Measurements from ENCODE around the gene FBXL15.

Gene FBXL15

DNA sequence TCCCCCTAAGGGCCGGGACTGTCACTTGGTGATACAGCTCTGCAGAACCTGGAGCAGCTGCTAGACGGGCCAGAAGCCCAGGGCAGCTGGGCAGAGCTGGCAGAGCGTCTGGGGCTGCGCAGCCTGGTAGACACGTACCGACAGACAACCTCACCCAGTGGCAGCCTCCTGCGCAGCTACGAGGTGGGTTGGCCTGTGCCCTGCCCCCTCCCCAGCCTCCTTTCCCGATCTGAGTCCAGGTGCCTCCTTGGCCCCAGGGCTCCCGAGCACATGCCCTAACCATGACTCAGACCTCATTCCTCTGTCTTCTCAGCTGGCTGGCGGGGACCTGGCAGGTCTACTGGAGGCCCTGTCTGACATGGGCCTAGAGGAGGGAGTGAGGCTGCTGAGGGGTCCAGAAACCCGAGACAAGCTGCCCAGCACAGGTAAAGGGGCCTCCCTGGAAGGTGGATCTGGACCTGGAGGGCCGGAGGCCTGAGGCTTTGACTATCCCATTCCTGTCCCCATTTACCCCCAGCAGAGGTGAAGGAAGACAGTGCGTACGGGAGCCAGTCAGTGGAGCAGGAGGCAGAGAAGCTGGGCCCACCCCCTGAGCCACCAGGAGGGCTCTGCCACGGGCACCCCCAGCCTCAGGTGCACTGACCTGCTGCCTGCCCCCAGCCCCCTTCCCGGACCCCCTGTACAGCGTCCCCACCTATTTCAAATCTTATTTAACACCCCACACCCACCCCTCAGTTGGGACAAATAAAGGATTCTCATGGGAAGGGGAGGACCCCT is 18.7 kb upstream of the FBXL15 start:
- no peak for TF ChIP-seq CTCF (IDR thresholded peaks at IDR 0.05)
- Histone ChIP-seq H3K36me3 (peaks cover 65% of the 10 kb centered on the region), H3K4me1 (ENCODE audit: control insufficient read depth in 1 of 2, insufficient read depth in 1 of 2, low read depth in 1 of 2, low read length in 1 of 2) (peaks cover 19 to 20% of the 10 kb centered on the region in 2 experiments), H3K9me3 (no peaks in the 10 kb centered on the region), H3K27ac (no peak overlapping the region), H3K27me3 (peaks cover 16% of the 10 kb centered on the region), H3K4me3 (ENCODE audit: low read depth in 1 of 2, low read length in 1 of 2) (no peak overlapping the region)

DNA sequence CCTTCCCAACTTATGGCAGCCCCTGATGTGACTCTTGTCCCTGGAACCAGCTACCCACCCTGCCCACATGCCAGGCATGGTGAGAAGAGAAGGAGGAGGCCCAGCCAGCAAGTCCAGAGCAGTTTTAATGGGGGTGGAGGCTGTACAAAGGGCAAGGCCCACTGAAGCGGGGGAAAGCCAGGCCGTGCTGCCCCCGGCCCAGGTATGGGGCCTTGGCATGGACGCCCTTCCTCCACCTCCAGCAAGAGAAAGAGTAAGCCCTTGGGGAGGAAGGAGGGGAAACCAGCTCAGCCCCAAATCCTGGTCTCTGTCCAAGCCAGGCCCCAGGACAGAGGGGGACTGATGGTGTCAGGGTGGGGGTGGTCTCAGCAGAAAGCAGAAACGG is 18.1 kb upstream of the FBXL15 start:
- no peak overlapping the region for H3K4me3 ChIP-seq (ENCODE audit: low read depth in 1 of 2, low read length in 1 of 2)
- H3K27me3 ChIP-seq = peaks cover 22% of the 10 kb centered on the region
- TF ChIP-seq CTCF (IDR thresholded peaks at IDR 0.05) = no peak
- no peak overlapping the region for H3K27ac ChIP-seq
- H3K36me3 ChIP-seq = peaks cover 59% of the 10 kb centered on the region
- H3K4me1 ChIP-seq (ENCODE audit: control insufficient read depth in 1 of 2, insufficient read depth in 1 of 2, low read depth in 1 of 2, low read length in 1 of 2) = peaks cover 17 to 20% of the 10 kb centered on the region in 2 experiments
- H3K9me3 ChIP-seq = no peaks in the 10 kb centered on the region

GRCh38 chr10:102403115-102403514 is 17.5 kb upstream of the FBXL15 start:
- peaks cover 28% of the 10 kb centered on the region for H3K27me3 ChIP-seq
- peaks cover 17 to 20% of the 10 kb centered on the region in 2 experiments for H3K4me1 ChIP-seq (ENCODE audit: control insufficient read depth in 1 of 2, insufficient read depth in 1 of 2, low read depth in 1 of 2, low read length in 1 of 2)
- H3K9me3 ChIP-seq = no peaks in the 10 kb centered on the region
- H3K27ac ChIP-seq = no peak overlapping the region
- no peak overlapping the region for H3K4me3 ChIP-seq (ENCODE audit: low read depth in 1 of 2, low read length in 1 of 2)
- no peak for TF ChIP-seq CTCF (IDR thresholded peaks at IDR 0.05)
- peaks cover 53% of the 10 kb centered on the region for H3K36me3 ChIP-seq

DNA sequence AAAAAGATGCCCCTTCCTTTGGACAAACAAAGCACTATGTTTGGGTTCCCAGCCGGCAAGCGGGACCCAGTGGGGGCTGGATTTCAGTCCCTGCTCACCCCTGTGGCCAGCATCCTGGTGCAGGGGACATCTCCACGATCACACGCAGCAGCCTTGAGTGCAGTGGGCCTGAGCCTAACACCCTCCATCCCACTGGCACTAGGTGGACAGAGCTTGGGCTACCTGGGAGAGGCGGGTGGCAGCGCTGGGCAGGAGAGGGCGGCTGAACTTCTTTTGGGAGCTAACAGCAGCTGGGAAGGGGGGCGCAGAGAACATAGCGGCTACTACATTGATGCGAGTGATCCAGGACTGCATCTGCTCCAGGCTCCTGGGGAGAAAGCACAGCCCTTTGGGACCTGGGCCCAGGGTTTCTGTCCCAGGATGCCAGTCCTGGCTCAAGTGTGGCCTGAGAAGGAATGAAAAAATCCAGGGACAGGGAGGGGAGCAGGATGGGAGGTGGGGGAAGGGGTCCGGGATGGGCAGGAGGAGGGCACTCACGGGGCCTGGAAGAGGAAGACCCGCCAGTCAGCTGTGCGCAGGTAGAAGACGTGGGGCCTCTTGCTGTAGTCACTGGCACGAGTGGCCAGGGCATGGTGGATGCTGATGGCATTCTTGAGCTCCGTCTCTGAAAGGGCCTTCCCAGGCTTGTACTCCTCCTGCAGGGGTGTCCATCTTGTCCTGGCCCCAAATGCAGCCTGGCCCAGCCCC is 16.1 kb upstream of the FBXL15 start:
- peaks cover 43% of the 10 kb centered on the region for H3K27me3 ChIP-seq
- no peak overlapping the region for H3K27ac ChIP-seq
- H3K4me3 ChIP-seq (ENCODE audit: low read depth in 1 of 2, low read length in 1 of 2) = no peak overlapping the region
- no peaks in the 10 kb centered on the region for H3K9me3 ChIP-seq
- TF ChIP-seq CTCF (IDR thresholded peaks at IDR 0.05) = no peak
- H3K4me1 ChIP-seq (ENCODE audit: control insufficient read depth in 1 of 2, insufficient read depth in 1 of 2, low read depth in 1 of 2, low read length in 1 of 2) = peaks cover 4 to 11% of the 10 kb centered on the region in 2 experiments
- H3K36me3 ChIP-seq = peaks cover 41% of the 10 kb centered on the region

- H3K27ac ChIP-seq = no peak overlapping the region
- peaks cover 49% of the 10 kb centered on the region for H3K27me3 ChIP-seq
- no peak overlapping the region for H3K4me3 ChIP-seq (ENCODE audit: low read depth in 1 of 2, low read length in 1 of 2)
- no peak for TF ChIP-seq CTCF (IDR thresholded peaks at IDR 0.05)
- peaks cover 35% of the 10 kb centered on the region for H3K36me3 ChIP-seq
- H3K4me1 ChIP-seq (ENCODE audit: control insufficient read depth in 1 of 2, insufficient read depth in 1 of 2, low read depth in 1 of 2, low read length in 1 of 2) = peaks cover 0 to 5% of the 10 kb centered on the region in 2 experiments
- no peaks in the 10 kb centered on the region for H3K9me3 ChIP-seq
These were observed 15.5 kb upstream of the FBXL15 start for GRCh38 chr10:102405108-102405571.
